Mucosa of stomach (tissue), 1 donor: ENCODE measurements around the gene BRCC3.

Experiments used
- H3K27me3 ChIP-seq: one replicate; pipeline ENCODE4 v1.7.0; 2013; ENCODE audit warnings: mild to moderate bottlenecking, low read length; ENCODE audit not compliant: control insufficient read depth, insufficient read depth
- H3K36me3 ChIP-seq: one replicate; pipeline ENCODE4 v1.7.0; 2013; ENCODE audit warnings: low read length; ENCODE audit not compliant: control insufficient read depth, insufficient read depth
- H3K4me1 ChIP-seq: one replicate; pipeline ENCODE4 v1.7.0; 2013; ENCODE audit warnings: mild to moderate bottlenecking, low read length; ENCODE audit not compliant: control insufficient read depth, insufficient read depth
- H3K4me3 ChIP-seq: one replicate; pipeline ENCODE4 v1.7.0; 2013; ENCODE audit warnings: low read length
- H3K9ac ChIP-seq: one replicate; pipeline ENCODE4 v1.7.0; 2013; ENCODE audit warnings: mild to moderate bottlenecking, low read length, moderate library complexity
- H3K9me3 ChIP-seq: one replicate; pipeline ENCODE4 v1.7.0; 2013; ENCODE audit warnings: mild to moderate bottlenecking, low read length, moderate library complexity; ENCODE audit not compliant: control insufficient read depth
- donor health status: Pancreatic carcinoma.

The BRCC3 gene

DNA sequence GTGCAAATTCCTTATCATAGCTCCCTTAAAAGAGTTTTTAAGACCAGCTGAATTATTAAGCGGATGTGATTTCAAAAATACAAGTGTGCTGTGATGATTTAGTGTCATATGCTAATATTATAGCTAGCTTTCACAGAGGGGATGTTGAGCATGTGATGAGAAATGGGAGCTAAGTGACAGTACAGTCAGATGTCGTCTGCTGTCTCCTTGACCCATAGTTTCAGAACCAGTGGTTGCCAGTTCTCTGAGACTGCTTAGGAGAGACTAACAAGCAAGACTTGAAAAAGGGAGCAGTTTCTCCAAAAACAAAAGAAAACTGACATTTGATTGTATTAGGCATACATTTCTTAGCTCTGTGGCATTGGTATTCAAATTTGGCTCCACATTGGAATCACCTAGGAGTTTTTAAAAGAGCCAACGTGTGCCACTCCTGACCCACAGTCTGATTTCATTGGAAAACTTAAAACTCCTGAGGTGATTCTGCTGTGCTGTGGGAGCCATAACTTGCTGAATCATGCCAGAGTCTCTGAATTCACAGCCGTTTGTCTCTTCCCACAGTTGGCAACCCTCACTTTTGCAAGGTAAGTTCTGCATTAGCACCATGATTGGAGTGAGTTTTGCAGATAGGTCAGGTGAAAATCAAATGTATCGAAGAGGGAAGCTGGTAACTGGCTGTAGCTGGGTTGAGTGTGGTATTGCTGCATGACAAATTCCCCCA is 24.3 kb upstream of the BRCC3 start:
- Histone ChIP-seq H3K4me3 (no peak overlapping the region), H3K9ac (no peak overlapping the region), H3K9me3 (no peaks in the 10 kb centered on the region), H3K27me3 (no peaks in the 10 kb centered on the region), H3K4me1 (no peaks in the 10 kb centered on the region), H3K36me3 (no peaks in the 10 kb centered on the region)

DNA sequence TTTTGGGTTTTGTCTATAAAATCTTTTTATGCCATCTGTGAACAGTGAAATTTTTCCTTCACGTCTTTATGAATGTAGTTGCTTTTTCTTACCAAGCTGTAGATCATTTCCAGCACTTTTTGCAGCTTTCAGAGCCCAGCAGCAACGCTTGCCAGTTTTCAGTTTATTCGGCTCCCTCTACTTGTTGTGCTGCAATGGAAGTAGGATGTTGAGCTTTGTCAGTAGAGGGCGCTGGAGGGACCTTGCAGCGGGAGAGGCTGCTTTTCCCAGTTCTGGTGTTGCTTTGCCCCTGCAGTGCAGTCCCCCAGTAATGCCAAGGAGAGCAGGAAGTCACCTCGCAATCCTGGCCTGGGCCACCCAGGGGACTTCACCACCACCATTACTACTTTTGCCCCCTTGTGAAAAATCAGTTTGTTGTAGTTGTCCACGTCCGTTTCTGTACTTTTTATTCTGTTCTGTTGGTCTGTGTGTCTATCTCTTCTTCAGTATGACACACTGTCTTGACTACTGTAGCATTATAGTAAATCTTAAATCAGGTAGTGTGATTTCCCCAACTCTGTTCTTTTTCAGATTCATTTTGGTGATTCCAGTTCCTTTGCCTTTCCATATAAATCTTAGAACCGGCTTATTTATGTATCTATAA is 22.2 kb upstream of the BRCC3 start:
- no peak overlapping the region for H3K4me3 ChIP-seq
- H3K36me3 ChIP-seq = no peaks in the 10 kb centered on the region
- H3K9ac ChIP-seq = no peak overlapping the region
- no peaks in the 10 kb centered on the region for H3K9me3 ChIP-seq
- no peaks in the 10 kb centered on the region for H3K27me3 ChIP-seq
- no peaks in the 10 kb centered on the region for H3K4me1 ChIP-seq

DNA sequence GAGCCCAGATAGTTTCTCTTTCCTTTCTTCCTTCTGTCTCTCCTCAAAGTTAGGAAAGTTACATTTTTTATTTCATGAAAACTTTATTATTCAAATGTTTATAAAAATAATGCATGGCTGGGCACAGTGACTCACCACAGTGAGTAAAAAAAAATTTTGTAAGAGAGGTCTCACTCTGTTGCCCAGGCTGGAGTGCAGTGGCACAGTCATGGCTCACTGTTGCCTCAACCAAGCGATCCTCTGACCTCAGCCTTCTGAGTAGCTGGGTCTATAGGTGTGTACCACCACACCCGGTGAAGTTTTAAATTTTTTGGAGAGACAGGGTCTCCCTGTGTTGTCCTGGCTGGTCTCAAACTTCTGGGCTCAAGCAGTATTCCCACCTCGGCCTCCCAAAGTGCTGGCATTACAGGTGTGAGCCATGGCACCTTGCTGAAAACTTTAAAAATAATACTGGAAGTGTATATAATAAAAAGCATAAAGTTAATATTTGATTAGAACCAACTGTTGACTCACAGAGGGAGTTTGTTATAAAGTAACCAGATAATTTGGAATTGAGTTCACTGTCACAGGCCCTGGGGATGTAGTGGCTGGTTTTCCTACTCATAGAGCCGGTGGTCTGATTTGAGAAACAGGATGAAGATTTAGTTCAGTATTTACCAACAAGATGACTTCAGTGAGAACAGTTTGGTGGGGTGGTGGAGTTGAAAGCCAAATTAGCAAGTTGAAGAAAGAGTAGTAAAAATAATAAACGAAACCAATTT is 18.4 kb upstream of the BRCC3 start:
- Histone ChIP-seq H3K36me3 (no peaks in the 10 kb centered on the region), H3K27me3 (no peaks in the 10 kb centered on the region), H3K9ac (no peak overlapping the region), H3K4me1 (peaks cover 5% of the 10 kb centered on the region), H3K9me3 (no peaks in the 10 kb centered on the region), H3K4me3 (no peak overlapping the region)

GRCh38 chrX:155053656-155054055 is 17.7 kb upstream of the BRCC3 start:
- H3K27me3 ChIP-seq = no peaks in the 10 kb centered on the region
- H3K4me3 ChIP-seq = no peak overlapping the region
- H3K9me3 ChIP-seq = no peaks in the 10 kb centered on the region
- no peaks in the 10 kb centered on the region for H3K36me3 ChIP-seq
- H3K9ac ChIP-seq = no peak overlapping the region
- H3K4me1 ChIP-seq = peaks cover 5% of the 10 kb centered on the region

- Histone ChIP-seq H3K4me3 (no peak overlapping the region), H3K9me3 (no peaks in the 10 kb centered on the region)
These were observed 17.1 kb upstream of the BRCC3 start for GRCh38 chrX:155054255-155054654.

DNA sequence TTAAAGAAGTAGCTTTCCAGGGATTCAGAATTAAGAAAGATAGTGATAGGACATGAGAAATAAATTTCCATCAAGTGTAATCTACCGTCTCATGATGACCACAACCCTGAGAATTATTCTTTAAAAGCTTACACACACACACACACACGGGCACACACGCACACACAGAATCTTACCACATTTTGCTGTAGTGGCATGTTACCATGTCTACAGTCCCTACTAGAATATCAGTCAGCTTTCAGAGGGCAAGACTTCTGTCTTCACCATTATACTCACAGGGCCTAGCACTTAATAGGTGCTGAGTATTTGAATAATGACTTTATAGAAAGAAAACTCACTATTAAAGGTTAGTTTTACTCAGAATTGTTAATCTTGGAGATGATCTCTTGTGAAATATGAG is 15.8 kb upstream of the BRCC3 start:
- Histone ChIP-seq H3K27me3 (no peaks in the 10 kb centered on the region), H3K9ac (no peak overlapping the region), H3K4me1 (peaks cover 5% of the 10 kb centered on the region), H3K4me3 (no peak overlapping the region), H3K9me3 (no peaks in the 10 kb centered on the region), H3K36me3 (no peaks in the 10 kb centered on the region)

More at GRCh38 chrX:155054255-155054654, 17.1 kb upstream of the BRCC3 start:
- Histone ChIP-seq H3K36me3 (no peaks in the 10 kb centered on the region), H3K9ac (no peak overlapping the region), H3K27me3 (no peaks in the 10 kb centered on the region), H3K4me1 (peaks cover 5% of the 10 kb centered on the region)

GRCh38 chrX:155056471-155056870 is 14.8 kb upstream of the BRCC3 start:
- H3K4me3 ChIP-seq = no peak overlapping the region
- H3K27me3 ChIP-seq = no peaks in the 10 kb centered on the region
- H3K36me3 ChIP-seq = no peaks in the 10 kb centered on the region
- H3K9me3 ChIP-seq = no peaks in the 10 kb centered on the region
- H3K9ac ChIP-seq = no peak overlapping the region
- H3K4me1 ChIP-seq = peaks cover 5% of the 10 kb centered on the region

- no peaks in the 10 kb centered on the region for H3K27me3 ChIP-seq
- no peaks in the 10 kb centered on the region for H3K9me3 ChIP-seq
- no peak overlapping the region for H3K4me3 ChIP-seq
- no peaks in the 10 kb centered on the region for H3K36me3 ChIP-seq
- no peak overlapping the region for H3K9ac ChIP-seq
- peaks cover 5% of the 10 kb centered on the region for H3K4me1 ChIP-seq
These were observed 14.2 kb upstream of the BRCC3 start for GRCh38 chrX:155056877-155057792.

- Histone ChIP-seq H3K9me3 (no peaks in the 10 kb centered on the region), H3K9ac (no peak overlapping the region), H3K36me3 (no peaks in the 10 kb centered on the region), H3K4me1 (peaks cover 3% of the 10 kb centered on the region), H3K27me3 (no peaks in the 10 kb centered on the region), H3K4me3 (no peak overlapping the region)
These were observed 9.5 kb upstream of the BRCC3 start for GRCh38 chrX:155061760-155062159.

DNA sequence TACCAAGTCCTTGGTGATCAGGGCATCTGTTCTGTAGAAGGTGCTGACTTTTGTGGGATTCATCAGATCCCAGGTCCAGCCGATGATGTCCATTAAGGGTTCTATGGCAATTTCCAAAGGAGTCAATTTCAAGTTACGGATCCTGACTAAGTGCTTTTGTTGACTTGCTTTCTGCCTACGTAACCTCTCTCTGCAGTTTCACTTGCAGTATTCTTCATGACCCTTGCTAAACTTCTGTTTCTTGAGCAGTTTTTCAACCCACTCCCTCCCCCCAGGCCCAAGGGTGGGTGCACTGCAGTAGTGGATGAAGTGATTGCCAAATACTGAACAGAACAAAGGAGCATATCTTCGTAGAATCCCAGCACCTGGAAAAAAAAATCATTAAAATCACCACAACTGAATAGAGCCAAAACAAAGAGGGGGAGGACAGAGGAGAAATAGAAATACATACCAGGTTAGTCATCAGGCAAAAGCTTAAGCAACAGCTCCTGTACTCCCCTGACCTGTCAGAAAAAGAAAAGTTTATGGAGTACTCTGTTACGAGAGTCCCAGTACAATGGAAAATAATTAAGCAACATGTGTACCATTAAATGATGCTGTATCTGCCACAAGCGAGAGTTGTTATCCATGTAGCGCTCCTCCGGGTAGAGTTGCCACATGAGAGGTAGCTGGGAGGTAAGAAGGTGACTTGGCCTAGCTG is 6.1 kb upstream of the BRCC3 start:
- Histone ChIP-seq H3K4me1 (no peaks in the 10 kb centered on the region), H3K9ac (no peak overlapping the region), H3K4me3 (no peak overlapping the region), H3K36me3 (no peaks in the 10 kb centered on the region), H3K27me3 (no peaks in the 10 kb centered on the region), H3K9me3 (no peaks in the 10 kb centered on the region)

- no peaks in the 10 kb centered on the region for H3K27me3 ChIP-seq
- H3K4me3 ChIP-seq = no peak overlapping the region
- H3K9me3 ChIP-seq = no peaks in the 10 kb centered on the region
- H3K9ac ChIP-seq = no peak overlapping the region
- H3K4me1 ChIP-seq = no peaks in the 10 kb centered on the region
- no peaks in the 10 kb centered on the region for H3K36me3 ChIP-seq
These were observed 3.1 kb upstream of the BRCC3 start for GRCh38 chrX:155068165-155068564.
